IMR-90 (cell line): Measurements from ENCODE around the gene TIGD1.

Source experiments
- BHLHE40 ChIP-seq: fragments of 150-350 bp; IDR thresholded peaks from 2 replicates; pipeline ENCODE4 v1.6.1; 2016; ENCODE audit warnings: mild to moderate bottlenecking, low read depth, low read length
- CEBPB ChIP-seq: IDR thresholded peaks from 2 replicates; pipeline ENCODE4 v1.6.1; 2012; ENCODE audit warnings: low read depth, low read length, improper control_type of control experiment
- CHD1 ChIP-seq: IDR thresholded peaks from 2 replicates; pipeline ENCODE4 v1.6.1; 2012; ENCODE audit warnings: low read depth, low read length, improper control_type of control experiment
- POLR2A ChIP-seq: IDR thresholded peaks from 2 replicates; pipeline ENCODE4 v1.6.1; 2012; ENCODE audit warnings: mild to moderate bottlenecking, low read depth, low read length
- TF ChIP-seq, protein P1 (sequence below): conservative IDR thresholded peaks from 2 replicates; pipeline ENCODE4 v1.5.1; 2012; ENCODE audit warnings: mild to moderate bottlenecking, low read depth, low read length, improper control_type of control experiment

DNA sequence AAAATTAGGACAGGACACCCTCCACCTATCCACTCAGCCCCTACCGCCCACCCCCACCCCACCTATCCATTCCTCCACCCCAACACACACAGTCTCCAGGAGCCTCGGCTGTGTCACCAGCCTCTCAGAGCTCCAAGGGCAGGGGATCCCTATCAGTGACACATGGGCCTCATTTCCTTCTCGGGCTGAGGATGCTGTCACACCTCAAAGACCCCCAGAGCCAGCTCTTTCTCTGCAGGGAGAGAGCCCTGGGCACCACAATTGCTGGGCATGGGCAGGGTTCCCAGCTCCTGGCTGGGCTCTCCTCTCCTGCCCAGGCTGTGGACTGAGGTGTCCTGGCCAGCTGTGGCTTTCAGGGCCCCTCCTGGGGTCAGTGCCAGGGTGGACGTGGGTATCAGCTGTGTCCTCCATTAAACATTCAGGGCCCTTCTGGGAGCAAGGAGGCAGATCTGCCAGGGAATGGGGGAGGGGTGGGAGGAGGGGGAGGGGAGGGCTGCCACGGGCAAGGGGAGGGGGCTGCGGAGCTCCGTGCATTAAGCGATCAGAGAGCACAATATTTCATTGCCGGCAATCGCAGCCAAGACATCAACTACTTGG, 48.5 kb downstream of the TIGD1 start:
- TF ChIP-seq CHD1 = no peak
- TF ChIP-seq, protein P1, sequence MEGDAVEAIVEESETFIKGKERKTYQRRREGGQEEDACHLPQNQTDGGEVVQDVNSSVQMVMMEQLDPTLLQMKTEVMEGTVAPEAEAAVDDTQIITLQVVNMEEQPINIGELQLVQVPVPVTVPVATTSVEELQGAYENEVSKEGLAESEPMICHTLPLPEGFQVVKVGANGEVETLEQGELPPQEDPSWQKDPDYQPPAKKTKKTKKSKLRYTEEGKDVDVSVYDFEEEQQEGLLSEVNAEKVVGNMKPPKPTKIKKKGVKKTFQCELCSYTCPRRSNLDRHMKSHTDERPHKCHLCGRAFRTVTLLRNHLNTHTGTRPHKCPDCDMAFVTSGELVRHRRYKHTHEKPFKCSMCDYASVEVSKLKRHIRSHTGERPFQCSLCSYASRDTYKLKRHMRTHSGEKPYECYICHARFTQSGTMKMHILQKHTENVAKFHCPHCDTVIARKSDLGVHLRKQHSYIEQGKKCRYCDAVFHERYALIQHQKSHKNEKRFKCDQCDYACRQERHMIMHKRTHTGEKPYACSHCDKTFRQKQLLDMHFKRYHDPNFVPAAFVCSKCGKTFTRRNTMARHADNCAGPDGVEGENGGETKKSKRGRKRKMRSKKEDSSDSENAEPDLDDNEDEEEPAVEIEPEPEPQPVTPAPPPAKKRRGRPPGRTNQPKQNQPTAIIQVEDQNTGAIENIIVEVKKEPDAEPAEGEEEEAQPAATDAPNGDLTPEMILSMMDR = no peak
- no peak for TF ChIP-seq POLR2A
- no peak for TF ChIP-seq BHLHE40
- TF ChIP-seq CEBPB = no peak
